G401 (cell line): ENCODE measurements around the gene TMEM221. TPM values are rescaled to one million over a fixed set of nuclear protein-coding genes. Genes with fewer than 3 reads are reported as not detected.
A peak's percentile ranks its signal among the peaks of the same experiment; 100 is the strongest.
"Not testable (repeated sequence)": the region's sequence is repeated elsewhere in the genome, so short reads cannot be mapped to it uniquely, and the experiment has no call there.

ENCODE experiments used
- DNase-seq: peaks from one replicate; pipeline ENCODE4 v3.0.0-alpha.2; 2015; ENCODE audit warnings: low spot score
- in situ Hi-C: cut with HindIII; loops from 2 replicates; pipeline ENCODE4 v1.10.0; 2016; ENCODE audit warnings: low sequenced_read_pairs, mixed read lengths
- total RNA-seq: library from RNA; depleted of rRNA; stranded (reverse); fragments of >200 nt; shearing (Covaris generic); gene quantifications from 2 replicates; pipeline ENCODE4 v1.2.3, GENCODE V29; 2014

TMEM221 gene
- total RNA-seq, 1 experiment from 2014 or later, result 1.6 TPM

DNA sequence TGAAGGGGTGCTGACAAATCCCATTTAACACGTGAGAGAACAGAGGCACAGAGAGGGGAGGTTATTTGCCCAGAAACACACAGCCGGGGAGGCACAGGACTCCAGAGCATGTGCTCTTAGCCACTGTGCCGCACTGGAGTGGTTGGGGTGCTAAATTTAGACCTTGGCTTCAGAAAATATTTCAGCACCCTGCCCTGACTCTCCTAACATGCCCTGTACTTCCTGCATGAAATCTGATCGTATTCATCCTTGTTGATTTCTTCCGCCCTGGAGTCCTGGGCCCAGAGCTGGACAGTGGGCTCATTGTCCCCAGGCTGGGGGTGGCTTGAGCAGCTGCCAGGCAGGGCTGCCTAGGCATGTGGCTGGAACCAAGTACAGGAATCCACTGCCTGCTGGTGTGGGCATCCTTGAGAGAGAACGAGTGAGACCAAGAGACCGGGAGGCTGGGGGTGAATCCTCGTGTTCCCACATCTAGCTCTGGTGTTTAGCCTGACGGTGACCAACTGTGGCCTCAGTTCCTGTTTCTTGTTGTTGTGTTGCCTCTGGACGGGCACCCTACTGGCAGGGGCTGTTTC lies 27.2 kb upstream of the TMEM221 start:
- DNase-seq, result peak; percentile 44
- in situ Hi-C loops, result no loop called here

- DNase-seq, in situ Hi-C loops: not testable (repeated sequence)
These were observed 26.6 kb upstream of the TMEM221 start for GRCh38 chr19:17475011-17475540.

GRCh38 chr19:17473041-17473440 lies 24.6 kb upstream of the TMEM221 start:
- no peak for DNase-seq
- in situ Hi-C loops, result no loop called here

DNA sequence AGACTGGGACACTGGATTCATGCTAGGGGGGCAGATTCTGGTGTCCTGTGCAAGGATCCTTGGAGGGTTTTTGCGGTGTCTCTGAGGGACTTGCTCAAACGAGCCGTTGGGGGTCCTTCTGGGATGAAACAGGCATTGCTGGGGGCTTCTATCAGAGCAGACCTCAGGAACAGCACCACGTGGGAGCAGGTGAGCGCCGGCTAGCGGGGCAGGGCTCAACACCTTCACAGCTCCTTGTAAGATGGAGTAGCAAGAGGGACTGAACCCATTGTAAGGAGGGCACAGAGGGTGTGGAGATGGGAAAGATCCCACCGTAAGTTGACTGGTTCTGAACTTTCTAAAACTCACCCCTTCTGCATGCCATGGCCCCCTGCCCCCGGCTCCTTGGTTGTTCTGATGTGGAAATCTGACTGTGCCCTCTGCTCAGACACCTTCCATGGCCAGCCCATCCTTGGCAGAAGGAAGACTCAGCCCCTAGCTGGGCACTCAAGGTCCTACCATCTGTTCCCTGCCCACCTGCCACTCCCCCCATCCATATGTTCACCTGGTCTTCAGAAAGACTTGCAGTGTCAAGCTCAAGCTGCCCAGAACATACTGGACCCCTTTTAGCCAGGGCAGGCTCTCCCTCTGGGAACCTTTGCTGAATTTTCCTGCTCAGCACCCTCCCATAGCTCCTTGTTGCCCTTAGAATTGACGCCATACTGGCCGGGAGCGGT lies 23.1 kb upstream of the TMEM221 start:
- peak; percentile 71 for DNase-seq
- in situ Hi-C loops, result no loop called here

DNA sequence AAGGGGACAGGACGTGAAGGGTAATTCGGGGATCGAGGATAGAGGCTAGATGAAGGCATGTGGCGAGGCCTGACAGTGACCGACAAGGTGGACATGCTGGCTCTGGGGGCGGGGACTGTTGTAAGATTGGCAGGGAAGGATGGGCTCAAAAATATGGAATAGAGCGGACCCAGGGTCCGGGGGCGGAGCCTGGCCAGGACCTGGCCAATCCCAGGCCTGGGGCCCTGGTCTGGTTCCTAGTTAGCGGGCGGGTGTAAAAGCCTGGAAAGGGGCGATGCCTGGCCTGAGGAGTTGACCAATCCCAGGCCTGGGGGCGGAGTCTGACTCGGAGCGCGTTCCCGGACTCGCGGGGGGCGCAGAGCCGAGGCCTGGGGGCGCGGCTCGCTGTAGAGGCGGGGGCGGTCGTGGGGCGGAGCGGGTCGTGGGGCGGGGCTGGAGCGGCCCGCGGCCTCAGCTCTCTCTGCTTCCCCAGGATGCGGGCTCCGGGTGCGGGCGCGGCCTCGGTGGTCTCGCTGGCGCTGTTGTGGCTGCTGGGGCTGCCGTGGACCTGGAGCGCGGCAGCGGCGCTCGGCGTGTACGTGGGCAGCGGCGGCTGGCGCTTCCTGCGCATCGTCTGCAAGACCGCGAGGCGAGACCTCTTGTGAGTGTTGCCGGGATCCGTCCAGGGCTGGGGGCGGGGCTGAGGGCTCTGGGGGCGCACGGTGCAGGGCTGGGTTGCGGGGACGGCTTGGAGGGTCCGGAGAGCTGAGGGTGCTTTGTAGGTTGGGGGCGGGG lies 21.8 kb upstream of the TMEM221 start, which contains the start of gene SLC27A1:
Gene SLC27A1, plus strand, starts transcription at position 457 of the 774 bp plus-strand sequence. Its CDS starts 17 bp downstream, at position 474.
- in situ Hi-C loops, result no loop called here
- DNase-seq, result peak; percentile 100

- in situ Hi-C loops, result no loop called here
These were observed 21.1 kb upstream of the TMEM221 start for GRCh38 chr19:17469481-17470067.

GRCh38 chr19:17469092-17469480 lies 20.6 kb upstream of the TMEM221 start:
- in situ Hi-C loops, result no loop called here
- DNase-seq, result no peak

More at GRCh38 chr19:17469481-17470067, 21.1 kb upstream of the TMEM221 start:
- DNase-seq, result peak; percentile 97

DNA sequence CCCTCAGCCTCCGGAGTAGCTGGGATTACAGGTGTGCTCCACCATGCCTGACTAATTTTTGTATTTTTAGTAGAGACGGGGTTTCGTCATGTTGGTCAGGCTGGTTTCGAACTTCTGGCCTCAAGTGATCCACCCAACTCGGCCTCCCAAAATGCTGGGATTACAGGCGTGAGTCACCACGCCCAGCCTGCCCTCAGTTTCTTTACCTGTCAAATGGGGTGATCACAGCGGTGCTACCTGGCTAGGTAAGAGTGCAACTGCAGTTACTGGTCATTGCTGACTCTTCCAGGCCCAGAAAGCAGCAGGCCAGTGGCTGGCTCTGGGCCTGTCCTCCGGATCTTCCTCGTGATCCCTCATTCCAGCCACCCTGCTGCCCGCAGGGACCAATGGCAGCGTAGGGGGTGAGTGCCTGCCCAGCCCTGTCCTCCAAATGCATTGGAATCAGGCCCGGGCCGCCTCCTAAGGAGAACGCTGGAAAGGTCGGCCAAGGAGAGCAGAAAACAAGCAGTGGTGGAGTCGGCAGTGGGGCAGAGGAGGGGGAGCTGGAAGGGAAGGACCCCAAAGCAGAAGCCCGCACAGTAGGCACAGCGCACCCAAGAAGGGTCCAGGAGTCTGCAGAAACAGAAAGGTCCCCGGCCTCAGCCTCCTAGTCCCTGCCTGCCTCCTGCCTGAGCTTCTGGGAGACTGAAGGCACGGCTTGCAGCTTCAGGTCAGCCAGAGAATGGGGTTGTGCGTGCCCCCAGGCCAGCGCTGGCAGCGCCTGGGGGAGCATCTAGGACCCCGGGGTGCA lies 20.0 kb upstream of the TMEM221 start:
- peak; percentile 41 for DNase-seq
- in situ Hi-C loops, result no loop called here

DNA sequence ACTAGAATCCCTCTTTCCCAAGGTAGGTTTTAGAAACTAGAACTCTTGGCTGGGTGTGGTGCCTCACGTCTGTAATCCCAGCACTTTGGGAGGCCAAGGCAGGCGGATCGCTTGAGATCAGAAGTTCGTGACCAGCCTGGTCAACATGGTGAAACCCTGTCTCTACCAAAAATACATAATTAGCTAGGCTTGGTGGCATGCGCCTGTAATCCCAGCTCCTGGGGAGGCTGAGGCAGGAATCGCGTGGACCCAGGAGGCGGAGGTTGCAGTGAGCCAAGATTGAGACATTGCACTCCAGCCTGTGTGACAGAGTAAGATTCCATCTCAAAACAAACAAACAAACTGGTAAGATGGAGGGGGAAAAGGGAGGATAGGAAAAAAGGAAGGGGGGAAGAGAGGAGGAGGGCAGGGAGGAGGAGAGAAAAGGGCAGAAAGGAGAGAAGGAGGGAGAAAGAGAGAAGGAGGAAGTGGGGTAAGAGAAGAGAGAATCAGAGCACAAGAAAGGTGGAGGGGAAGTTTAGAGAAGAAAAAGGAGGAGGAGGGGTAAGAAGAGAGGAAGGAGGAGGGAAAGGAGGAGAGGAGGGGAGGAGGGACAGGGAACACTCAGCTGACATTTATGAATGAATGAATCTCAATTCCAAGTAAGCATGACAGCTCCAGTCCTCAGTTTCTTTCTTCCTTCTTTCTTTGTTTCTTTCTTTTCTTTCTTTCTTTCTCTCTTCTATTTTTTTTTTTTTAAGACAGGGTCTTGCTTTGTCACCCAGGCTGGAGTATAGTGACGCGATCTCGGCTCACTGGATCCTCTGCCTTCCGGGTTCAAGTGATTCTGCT lies 19.2 kb upstream of the TMEM221 start:
- in situ Hi-C loops, result no loop called here
- no peak for DNase-seq

- DNase-seq, result no peak
- in situ Hi-C loops, result no loop called here
These were observed 18.0 kb upstream of the TMEM221 start for GRCh38 chr19:17466487-17466850.

- no peak for DNase-seq
- in situ Hi-C loops, result no loop called here
These were observed 12.1 kb upstream of the TMEM221 start, which contains the start of gene NXNL1 for GRCh38 chr19:17460372-17461230. TSS of gene NXNL1 (minus strand) at chr19:17460926. CDS start at chr19:17460869, 57 bp downstream.

GRCh38 chr19:17458970-17459369 lies 10.5 kb upstream of the TMEM221 start:
- in situ Hi-C loops, result no loop called here

GRCh38 chr19:17457616-17458015 lies 9.1 kb upstream of the TMEM221 start:
- DNase-seq, result no peak
- in situ Hi-C loops, result no loop called here

More at GRCh38 chr19:17458970-17459369, 10.5 kb upstream of the TMEM221 start:
- no peak for DNase-seq

DNA sequence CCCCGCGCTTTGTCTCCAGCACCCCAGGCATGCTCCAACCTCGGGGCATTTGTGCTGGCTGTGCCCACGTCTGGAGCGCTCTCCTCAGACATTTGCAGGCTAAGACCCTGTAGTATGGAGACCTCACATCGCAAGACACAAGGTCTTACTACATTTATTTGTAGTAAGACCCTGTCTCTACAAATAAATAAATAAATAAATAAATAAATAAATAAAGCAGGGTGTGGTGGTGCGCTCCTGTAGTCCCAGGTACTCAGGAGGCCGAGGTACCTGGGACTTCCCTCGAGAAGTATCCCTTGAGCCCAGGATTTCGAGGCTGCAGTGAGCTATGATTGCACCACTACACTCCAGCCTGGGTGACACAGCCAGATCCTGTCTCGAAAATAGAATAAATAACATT lies 7.7 kb upstream of the TMEM221 start:
- in situ Hi-C loops, result no loop called here
- no peak for DNase-seq

GRCh38 chr19:17455308-17456123 lies 7.0 kb upstream of the TMEM221 start:
- in situ Hi-C loops, result no loop called here
- DNase-seq, result no peak

- in situ Hi-C loops, result no loop called here
- DNase-seq, result no peak
These were observed 6.2 kb upstream of the TMEM221 start for GRCh38 chr19:17454576-17455071.
